ENCODE results near the gene ATP7A. TPM values are rescaled to one million over a fixed set of nuclear protein-coding genes. Genes with fewer than 3 reads are reported as not detected.

Gene ATP7A
- polyA plus RNA-seq, 1 donor from 2014 or later = 6.2 TPM

GRCh38 chrX:78046362-78046761, 135.9 kb downstream of the ATP7A start:
- Histone ChIP-seq H3K27me3 (ENCODE audit: insufficient read depth, low read depth, low read length) (no peaks in the 10 kb centered on the region), H3K9me3 (ENCODE audit: low read length) (no peaks in the 10 kb centered on the region), H3K4me3 (ENCODE audit: low read length) (no peak overlapping the region), H2AFZ (ENCODE audit: low read depth, low read length) (no peak overlapping the region), H3K79me2 (replicated peaks; ENCODE audit: insufficient read depth, low read length) (no peaks in the 10 kb centered on the region), H3K27ac (ENCODE audit: low read length) (no peak overlapping the region), H3K4me2 (ENCODE audit: low read length) (no peak overlapping the region), H3F3A (ENCODE audit: insufficient read depth, low read length, poor library complexity, severe bottlenecking) (no peaks in the 10 kb centered on the region), H3K9me2 (ENCODE audit: insufficient read depth, low read length) (no peaks in the 10 kb centered on the region), H3K36me3 (ENCODE audit: insufficient read depth, low read length) (no peaks in the 10 kb centered on the region), H3K9ac (ENCODE audit: low read length) (no peak overlapping the region), H4K20me1 (ENCODE audit: insufficient read depth) (no peaks in the 10 kb centered on the region)
- TF ChIP-seq RAD21 (conservative IDR thresholded peaks at IDR 0.05) = no peak
- TF ChIP-seq CTCF (IDR thresholded peaks at IDR 0.05; ENCODE audit: poor library complexity, severe bottlenecking) = no peak

GRCh38 chrX:78048052-78048451, 137.6 kb downstream of the ATP7A start:
- Histone ChIP-seq H3K9me2 (ENCODE audit: insufficient read depth, low read length) (no peaks in the 10 kb centered on the region), H3K27me3 (ENCODE audit: insufficient read depth, low read depth, low read length) (no peaks in the 10 kb centered on the region), H3K9ac (ENCODE audit: low read length) (no peak overlapping the region), H3K4me2 (ENCODE audit: low read length) (no peak overlapping the region), H3K79me2 (replicated peaks; ENCODE audit: insufficient read depth, low read length) (no peaks in the 10 kb centered on the region), H2AFZ (ENCODE audit: low read depth, low read length) (no peak overlapping the region), H3F3A (ENCODE audit: insufficient read depth, low read length, poor library complexity, severe bottlenecking) (no peaks in the 10 kb centered on the region), H3K4me3 (ENCODE audit: low read length) (no peak overlapping the region), H3K27ac (ENCODE audit: low read length) (no peak overlapping the region), H3K36me3 (ENCODE audit: insufficient read depth, low read length) (no peaks in the 10 kb centered on the region), H4K20me1 (ENCODE audit: insufficient read depth) (no peaks in the 10 kb centered on the region), H3K9me3 (ENCODE audit: low read length) (no peaks in the 10 kb centered on the region)
- no peak for TF ChIP-seq RAD21 (conservative IDR thresholded peaks at IDR 0.05)
- no peak for TF ChIP-seq TAF1 (IDR thresholded peaks at IDR 0.05; ENCODE audit: low read depth)
- TF ChIP-seq CTCF (IDR thresholded peaks at IDR 0.05; ENCODE audit: poor library complexity, severe bottlenecking) = no peak
- no peak for TF ChIP-seq EP300 (conservative IDR thresholded peaks at IDR 0.05; ENCODE audit: poor library complexity, severe bottlenecking)
- TF ChIP-seq POLR2AphosphoS5 (IDR thresholded peaks at IDR 0.05) = no peak
- no peak for TF ChIP-seq MXI1 (conservative IDR thresholded peaks at IDR 0.05; ENCODE audit: poor library complexity, severe bottlenecking)
- no peak for TF ChIP-seq EZH2 (IDR thresholded peaks at IDR 0.05; ENCODE audit: borderline replicate concordance, insufficient read depth, low read length, poor library complexity, severe bottlenecking)
- TF ChIP-seq REST (IDR thresholded peaks at IDR 0.05; ENCODE audit: borderline replicate concordance) = no peak

Measured in neural cell (in vitro differentiated cells).